ENCODE results near the gene HSD11B1. TPM values are rescaled to one million over a fixed set of nuclear protein-coding genes. Genes with fewer than 3 reads are reported as not detected.
A peak's percentile ranks its signal among the peaks of the same experiment; 100 is the strongest.

Gene HSD11B1
- polyA plus RNA-seq, 3 donors from 2014 or later = not detected

- Mint-ChIP-seq H3K36me3 (peaks cover 3 to 18% (median 3%) of the 10 kb centered on the region in 3 donors), H3K4me1 (no peaks in the 10 kb centered on the region)
Measured at GRCh38 chr1:209723265-209723664, 18.6 kb downstream of the HSD11B1 start.

DNA sequence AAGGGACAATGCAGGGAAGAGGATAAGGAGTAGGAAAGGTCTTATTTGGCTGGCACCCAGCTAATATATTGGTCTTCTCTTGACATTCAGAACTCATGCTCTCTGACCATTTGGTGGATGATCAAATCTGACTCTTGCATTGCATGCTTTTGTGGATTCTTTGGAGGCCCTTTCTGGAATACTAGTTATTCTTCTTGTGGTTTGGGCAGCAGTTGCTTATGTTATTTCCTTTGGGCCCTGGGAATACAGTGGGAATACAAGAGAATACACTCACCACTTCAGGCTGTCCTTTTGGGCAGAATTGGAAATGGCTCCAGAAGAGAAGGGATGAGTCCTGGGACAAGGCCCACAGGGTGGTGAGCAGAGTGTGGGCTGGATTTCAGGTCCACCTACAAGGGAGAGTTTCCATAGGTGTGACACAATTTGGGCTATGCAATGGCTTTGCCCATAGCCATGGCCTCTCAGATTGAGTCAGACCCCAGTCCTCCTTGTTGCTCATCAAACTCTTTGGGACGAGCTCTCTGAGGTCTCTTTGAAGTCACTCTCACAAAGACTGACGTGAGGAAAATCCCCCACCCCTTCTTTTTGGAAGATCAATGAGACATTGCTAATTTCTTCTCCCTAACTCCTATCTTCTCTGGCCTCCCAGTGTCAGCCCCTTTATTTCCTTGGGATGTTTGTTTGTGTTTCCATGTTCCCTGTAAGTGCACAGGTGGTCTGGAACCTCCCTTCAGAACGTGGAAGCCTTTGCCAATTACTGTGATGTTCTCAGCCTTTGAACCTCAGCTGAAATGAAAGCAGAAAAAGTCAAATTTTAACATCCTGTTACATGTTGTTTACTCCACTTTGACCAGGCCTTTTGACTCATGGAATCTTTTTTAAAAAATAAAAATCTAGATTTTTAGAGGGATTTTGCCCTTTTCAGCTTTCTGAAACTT is 19.4 kb downstream of the HSD11B1 start:
- peaks cover 0 to 1% (median under 1%) of the 10 kb centered on the region in 3 donors for H3K27me3 Mint-ChIP-seq (ENCODE audit: low read depth in 3 of 3)
- DNase-seq = no peak
- peaks cover 3 to 17% (median 3%) of the 10 kb centered on the region in 3 donors for H3K36me3 Mint-ChIP-seq
- no peak overlapping the region for H3K4me3 Mint-ChIP-seq
- no peak overlapping the region for H3K27ac Mint-ChIP-seq
- no peaks in the 10 kb centered on the region for H3K4me1 Mint-ChIP-seq
- no peaks in the 10 kb centered on the region for H3K9me3 Mint-ChIP-seq

More at GRCh38 chr1:209723265-209723664, 18.6 kb downstream of the HSD11B1 start:
- no peak overlapping the region for H3K4me3 Mint-ChIP-seq
- peaks cover 0 to 1% (median 0%) of the 10 kb centered on the region in 3 donors for H3K27me3 Mint-ChIP-seq (ENCODE audit: low read depth in 3 of 3)
- DNase-seq = no peak
- H3K27ac Mint-ChIP-seq = no peak overlapping the region
- H3K9me3 Mint-ChIP-seq = no peaks in the 10 kb centered on the region

DNA sequence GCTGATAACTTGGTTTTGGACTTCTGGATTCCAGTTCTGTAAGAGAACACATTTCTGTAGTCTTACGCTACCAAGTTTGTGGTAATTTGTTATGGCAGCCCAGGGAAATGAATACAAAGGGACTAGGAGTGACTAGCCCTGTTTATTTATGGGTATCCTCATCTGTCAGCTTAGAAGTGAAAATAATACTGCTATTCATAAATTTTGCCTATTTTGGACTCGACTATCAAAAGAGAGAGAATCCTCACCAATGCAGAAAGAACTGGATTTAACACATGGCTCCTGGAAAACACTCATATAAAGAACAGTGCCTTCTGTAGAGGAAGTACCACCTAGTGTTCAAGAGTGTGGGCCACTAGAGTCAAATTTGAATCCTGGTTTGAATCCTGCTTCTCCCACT is 22.6 kb downstream of the HSD11B1 start:
- peaks cover 2 to 5% (median 2%) of the 10 kb centered on the region in 3 donors for H3K27me3 Mint-ChIP-seq (ENCODE audit: low read depth in 3 of 3)

DNA sequence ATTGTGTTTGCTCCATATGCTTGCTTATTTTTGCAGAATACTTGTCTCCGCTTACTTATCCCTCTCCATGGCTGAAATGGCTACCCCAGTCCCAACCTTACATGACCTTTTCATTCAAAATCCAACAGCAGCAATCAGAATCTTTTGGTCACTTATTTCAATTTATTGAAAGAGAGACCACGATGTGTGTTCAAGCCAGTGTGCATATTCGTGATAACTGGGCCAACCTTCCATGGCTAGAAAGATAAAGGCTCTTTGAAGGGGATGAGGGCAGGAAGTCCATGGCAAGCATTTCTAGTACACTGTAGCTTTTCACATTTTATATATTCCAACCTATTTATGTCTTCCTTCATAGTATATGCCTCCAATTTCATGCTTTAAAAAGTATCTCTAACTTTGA is 23.1 kb downstream of the HSD11B1 start:
- H3K27ac Mint-ChIP-seq = no peak overlapping the region
- peaks cover 2 to 5% (median 2%) of the 10 kb centered on the region in 3 donors for H3K27me3 Mint-ChIP-seq (ENCODE audit: low read depth in 3 of 3)
- no peaks in the 10 kb centered on the region for H3K9me3 Mint-ChIP-seq
- DNase-seq = no peak
- H3K4me3 Mint-ChIP-seq = no peak overlapping the region
- H3K36me3 Mint-ChIP-seq = peaks cover 3 to 8% (median 3%) of the 10 kb centered on the region in 3 donors
- H3K4me1 Mint-ChIP-seq = no peaks in the 10 kb centered on the region

More for the DNA sequence above, 22.6 kb downstream of the HSD11B1 start:
- Mint-ChIP-seq H3K9me3 (no peaks in the 10 kb centered on the region), H3K36me3 (peaks cover 3 to 9% (median 3%) of the 10 kb centered on the region in 3 donors), H3K4me3 (no peak overlapping the region), H3K4me1 (no peaks in the 10 kb centered on the region), H3K27ac (no peak overlapping the region)
- no peak for DNase-seq

- no peak overlapping the region for H3K4me3 Mint-ChIP-seq
Measured at GRCh38 chr1:209728466-209728865, 23.8 kb downstream of the HSD11B1 start.

DNA sequence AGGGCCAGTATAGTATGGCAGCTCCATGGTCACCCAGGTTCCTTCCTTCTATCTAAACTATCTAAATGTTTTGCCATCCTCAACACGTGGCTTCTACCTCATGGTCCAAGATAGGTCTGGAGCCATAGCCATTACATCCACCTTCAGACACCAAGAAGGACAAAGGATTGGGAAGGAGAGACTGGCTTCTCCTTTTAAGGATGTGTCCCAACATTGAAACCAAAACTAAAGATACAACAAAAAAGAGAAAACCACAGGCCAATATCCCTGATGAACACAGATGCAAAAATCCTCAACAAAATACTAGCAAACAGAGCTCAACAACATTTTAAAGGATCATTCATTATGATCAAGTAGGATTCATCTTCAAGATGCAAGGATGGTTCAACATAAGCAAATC is 24.8 kb downstream of the HSD11B1 start:
- no peaks in the 10 kb centered on the region for H3K4me1 Mint-ChIP-seq
- DNase-seq = no peak
- no peaks in the 10 kb centered on the region for H3K9me3 Mint-ChIP-seq
- no peak overlapping the region for H3K4me3 Mint-ChIP-seq
- H3K27me3 Mint-ChIP-seq (ENCODE audit: low read depth in 3 of 3) = peaks cover 2 to 9% (median 2%) of the 10 kb centered on the region in 3 donors
- no peak overlapping the region for H3K27ac Mint-ChIP-seq
- H3K36me3 Mint-ChIP-seq = peaks cover 3 to 8% (median 3%) of the 10 kb centered on the region in 3 donors

More at GRCh38 chr1:209728466-209728865, 23.8 kb downstream of the HSD11B1 start:
- Mint-ChIP-seq H3K27me3 (ENCODE audit: low read depth in 3 of 3) (peaks cover 2 to 5% (median 2%) of the 10 kb centered on the region in 3 donors), H3K9me3 (no peaks in the 10 kb centered on the region), H3K36me3 (peaks cover 3 to 8% (median 3%) of the 10 kb centered on the region in 3 donors), H3K27ac (no peak overlapping the region), H3K4me1 (no peaks in the 10 kb centered on the region)
- no peak for DNase-seq

DNA sequence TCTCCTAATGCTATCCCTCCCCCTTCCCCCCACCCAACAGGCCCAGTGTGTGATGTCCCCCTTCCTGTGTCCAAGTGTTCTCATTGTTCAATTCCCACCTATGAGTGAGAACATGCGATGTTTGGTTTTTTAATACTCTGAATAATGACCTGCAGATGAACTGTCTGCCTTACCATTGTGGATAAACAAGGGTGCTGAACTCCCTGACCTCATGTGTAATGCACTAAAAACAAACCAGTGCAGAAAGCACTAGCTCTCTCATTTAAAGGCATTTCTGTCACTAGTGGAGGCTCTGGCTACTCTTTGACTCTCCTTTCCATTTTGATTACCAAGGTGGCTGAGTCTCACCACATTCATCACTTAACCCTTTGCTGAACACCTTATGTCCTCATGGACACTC is 28.1 kb downstream of the HSD11B1 start:
- Mint-ChIP-seq H3K4me3 (no peak overlapping the region), H3K4me1 (no peaks in the 10 kb centered on the region), H3K36me3 (peaks cover 0 to 3% (median 0%) of the 10 kb centered on the region in 3 donors), H3K27me3 (ENCODE audit: low read depth in 3 of 3) (peaks cover 2 to 9% (median 5%) of the 10 kb centered on the region in 3 donors), H3K9me3 (no peaks in the 10 kb centered on the region), H3K27ac (no peak overlapping the region)
- DNase-seq = no peak

DNA sequence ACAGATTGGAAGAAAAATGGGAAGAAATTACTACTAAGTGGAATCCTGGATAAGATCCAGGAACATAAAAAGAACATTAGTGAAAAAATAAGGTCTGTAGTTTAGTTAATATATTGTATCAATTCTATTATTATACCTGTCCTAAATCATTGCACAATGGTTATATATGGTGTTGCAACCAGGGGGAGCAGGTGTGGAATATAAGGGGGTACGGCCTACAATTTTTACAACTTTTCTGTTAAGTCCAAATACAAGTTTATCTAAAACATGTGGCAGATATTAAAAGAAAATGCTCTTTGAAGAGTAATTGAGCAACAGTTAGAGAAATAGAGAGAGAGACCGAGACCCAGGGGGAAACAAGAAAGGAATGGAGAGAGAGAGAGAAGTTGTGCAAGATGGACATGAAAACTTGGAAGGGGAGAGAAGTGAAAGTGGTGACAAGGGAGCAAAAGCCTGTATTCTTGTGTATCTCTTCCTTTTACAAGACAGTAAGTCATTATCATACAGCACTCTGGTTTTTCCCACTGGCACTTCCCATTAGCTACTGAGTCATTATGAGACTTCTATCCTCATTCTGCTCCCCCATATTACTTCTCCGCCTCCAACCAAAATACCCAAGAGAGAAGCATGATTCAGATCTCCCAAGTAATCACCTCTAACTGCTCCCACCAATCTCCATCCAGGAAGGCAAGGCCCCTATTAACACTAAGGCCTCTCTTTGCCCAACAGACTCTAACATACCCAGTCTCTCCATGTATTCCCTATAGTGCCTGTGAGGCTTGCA is 29.0 kb downstream of the HSD11B1 start:
- no peaks in the 10 kb centered on the region for H3K36me3 Mint-ChIP-seq
- H3K4me1 Mint-ChIP-seq = no peaks in the 10 kb centered on the region
- no peak for DNase-seq
- H3K27me3 Mint-ChIP-seq (ENCODE audit: low read depth in 3 of 3) = peaks cover 2 to 9% (median 5%) of the 10 kb centered on the region in 3 donors
- no peak overlapping the region for H3K4me3 Mint-ChIP-seq
- H3K9me3 Mint-ChIP-seq = no peaks in the 10 kb centered on the region
- H3K27ac Mint-ChIP-seq = no peak overlapping the region

DNA sequence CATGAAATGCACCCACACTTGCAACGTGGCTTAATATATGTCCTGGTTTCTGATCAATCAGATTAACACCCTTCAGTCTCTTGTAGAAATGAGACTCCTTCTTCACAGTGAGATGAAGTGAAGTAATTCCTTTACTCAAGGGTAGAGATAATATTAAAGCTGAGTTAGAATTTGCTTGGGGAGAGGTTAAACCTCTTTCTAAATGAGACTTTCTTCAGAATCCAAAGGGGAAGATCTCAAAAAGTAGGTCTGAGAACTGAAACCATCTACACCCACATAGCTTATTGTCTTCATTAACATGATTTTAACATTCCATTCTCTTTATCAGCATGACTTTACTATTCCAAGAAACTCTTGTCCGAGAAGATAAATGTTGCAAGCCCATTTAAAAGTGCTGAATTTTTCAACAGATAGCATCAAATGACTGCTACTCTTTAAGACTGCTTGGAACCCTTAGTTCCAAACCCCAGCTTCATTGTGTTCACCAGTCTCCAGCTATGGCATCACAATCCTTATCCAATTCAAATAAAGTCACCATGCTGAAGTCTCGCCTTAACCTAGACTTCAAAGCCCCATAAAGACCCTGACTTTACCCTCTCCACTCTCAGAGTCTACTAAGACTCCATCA is 32.0 kb downstream of the HSD11B1 start:
- Mint-ChIP-seq H3K27ac (no peak overlapping the region), H3K36me3 (no peaks in the 10 kb centered on the region), H3K4me3 (no peak overlapping the region), H3K27me3 (ENCODE audit: low read depth in 3 of 3) (peaks cover 0 to 4% (median 3%) of the 10 kb centered on the region in 3 donors), H3K9me3 (no peaks in the 10 kb centered on the region), H3K4me1 (no peaks in the 10 kb centered on the region)
- DNase-seq = no peak

- H3K4me3 Mint-ChIP-seq = no peak overlapping the region
- no peaks in the 10 kb centered on the region for H3K36me3 Mint-ChIP-seq
- no peaks in the 10 kb centered on the region for H3K4me1 Mint-ChIP-seq
- no peak for DNase-seq
- H3K27ac Mint-ChIP-seq = peak overlapping the region in 1 of 6 donors; percentile 49
- H3K9me3 Mint-ChIP-seq = no peaks in the 10 kb centered on the region
- H3K27me3 Mint-ChIP-seq (ENCODE audit: low read depth in 3 of 3) = peaks cover 0 to 6% (median 5%) of the 10 kb centered on the region in 3 donors
Measured at GRCh38 chr1:209737118-209737505, 32.5 kb downstream of the HSD11B1 start.

GRCh38 chr1:209738270-209738669 is 33.6 kb downstream of the HSD11B1 start:
- Mint-ChIP-seq H3K9me3 (no peaks in the 10 kb centered on the region), H3K4me3 (no peak overlapping the region), H3K36me3 (no peaks in the 10 kb centered on the region), H3K27me3 (ENCODE audit: low read depth in 3 of 3) (peaks cover 0 to 6% (median 5%) of the 10 kb centered on the region in 3 donors), H3K4me1 (no peaks in the 10 kb centered on the region), H3K27ac (no peak overlapping the region)
- no peak for DNase-seq

GRCh38 chr1:209741193-209741592 is 36.5 kb downstream of the HSD11B1 start:
- Mint-ChIP-seq H3K4me1 (no peaks in the 10 kb centered on the region), H3K27ac (no peak overlapping the region), H3K9me3 (no peaks in the 10 kb centered on the region), H3K27me3 (ENCODE audit: low read depth in 3 of 3) (peaks cover 1 to 2% (median 2%) of the 10 kb centered on the region in 3 donors), H3K4me3 (no peak overlapping the region), H3K36me3 (peaks cover 0 to 3% (median 0%) of the 10 kb centered on the region in 3 donors)
- no peak for DNase-seq

- H3K4me1 Mint-ChIP-seq = no peaks in the 10 kb centered on the region
- H3K27ac Mint-ChIP-seq = peak overlapping the region in 1 of 6 donors; percentile 34
- DNase-seq = no peak
- no peak overlapping the region for H3K4me3 Mint-ChIP-seq
- no peaks in the 10 kb centered on the region for H3K9me3 Mint-ChIP-seq
- peaks cover 1 to 2% (median 1%) of the 10 kb centered on the region in 3 donors for H3K27me3 Mint-ChIP-seq (ENCODE audit: low read depth in 3 of 3)
- H3K36me3 Mint-ChIP-seq = peaks cover 0 to 3% (median 0%) of the 10 kb centered on the region in 3 donors
Measured at GRCh38 chr1:209741889-209742288, 37.2 kb downstream of the HSD11B1 start.
